ENCODE results near the gene BSPRY.
A peak's percentile ranks its signal among the peaks of the same experiment; 100 is the strongest.

Gene BSPRY
- total RNA-seq: 0.13 to 1.2 reads per million in 2 donors

- DNase-seq: peak in 3 of 5 experiments; percentile 11 to 66 (median 31)
These were observed at the start of gene BSPRY for GRCh38 chr9:113349445-113350094. BSPRY (plus strand) TSS chr9:113349541; CDS start chr9:113349580, 39 bp downstream.

- DNase-seq: no peak
These were observed 49.5 kb upstream of the BSPRY start for GRCh38 chr9:113299800-113300292.

DNA sequence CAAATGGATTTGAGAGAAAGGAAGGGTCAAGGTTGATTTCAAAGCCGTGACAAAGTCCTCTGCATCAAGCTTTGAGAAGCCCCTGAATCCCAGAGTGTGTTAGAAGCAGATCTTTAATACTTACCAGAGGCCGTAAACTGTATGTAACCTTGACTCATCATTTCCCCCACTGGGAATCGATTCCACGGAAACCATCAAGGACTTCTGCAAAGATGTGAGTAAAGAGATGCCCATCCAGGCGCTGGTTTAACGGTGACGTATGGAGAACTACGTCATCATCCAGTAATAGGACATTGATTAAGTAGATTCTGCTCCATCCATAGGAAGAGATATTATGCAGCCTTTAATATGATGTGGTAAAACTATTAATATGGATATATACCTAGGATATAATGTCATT, 47.8 kb upstream of the BSPRY start:
- no peak for DNase-seq

- no peak for DNase-seq
These were observed 46.4 kb upstream of the BSPRY start, which contains the start of gene RNF183 for GRCh38 chr9:113302792-113303418. RNF183 (minus strand) TSS chr9:113303376; CDS start chr9:113298184, 5,192 bp downstream.

GRCh38 chr9:113306566-113306965, 42.8 kb upstream of the BSPRY start:
- DNase-seq: no peak

DNA sequence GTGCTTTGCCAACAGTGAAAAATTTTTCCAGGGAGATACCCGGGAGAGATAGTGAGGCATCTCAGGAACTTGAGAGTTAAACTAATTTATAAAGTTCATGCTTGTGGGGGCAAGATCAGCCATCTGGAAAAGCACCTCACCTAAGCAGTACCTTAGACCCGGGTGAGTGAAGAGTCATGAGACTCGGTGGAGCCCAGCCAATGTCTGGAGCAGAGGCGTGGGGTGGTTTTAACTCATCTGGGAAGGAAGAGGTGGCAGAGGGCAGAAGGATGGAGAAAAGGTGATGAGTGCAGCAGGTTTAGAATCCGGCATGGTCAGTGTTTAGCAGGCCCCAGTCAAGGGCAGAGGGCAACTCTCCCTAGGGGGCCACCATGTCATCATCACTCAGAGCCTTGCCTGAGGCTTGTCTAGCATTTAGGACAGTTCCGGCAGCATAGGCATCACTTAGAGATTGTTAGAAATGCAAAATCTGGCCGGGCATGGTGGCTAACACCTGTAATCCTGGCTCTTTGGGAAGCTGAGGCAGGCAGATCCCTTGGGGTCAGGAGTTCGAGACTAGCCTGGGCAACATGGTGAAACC, 41.9 kb upstream of the BSPRY start:
- DNase-seq: no peak

- peak in 2 of 5 experiments; percentile 3 to 56 for DNase-seq
These were observed 40.0 kb upstream of the BSPRY start for GRCh38 chr9:113309204-113309813.

GRCh38 chr9:113310538-113310937, 38.8 kb upstream of the BSPRY start:
- DNase-seq: peak in 1 of 5 experiments; percentile 38

- no peak for DNase-seq
These were observed 37.4 kb upstream of the BSPRY start for GRCh38 chr9:113311961-113312360.

GRCh38 chr9:113313261-113313660, 36.1 kb upstream of the BSPRY start:
- DNase-seq: no peak

- no peak for DNase-seq
These were observed 34.1 kb upstream of the BSPRY start for GRCh38 chr9:113315231-113315630.

GRCh38 chr9:113316030-113316429, 33.3 kb upstream of the BSPRY start:
- no peak for DNase-seq

- DNase-seq: no peak
These were observed 31.6 kb upstream of the BSPRY start for GRCh38 chr9:113317777-113318176.

DNA sequence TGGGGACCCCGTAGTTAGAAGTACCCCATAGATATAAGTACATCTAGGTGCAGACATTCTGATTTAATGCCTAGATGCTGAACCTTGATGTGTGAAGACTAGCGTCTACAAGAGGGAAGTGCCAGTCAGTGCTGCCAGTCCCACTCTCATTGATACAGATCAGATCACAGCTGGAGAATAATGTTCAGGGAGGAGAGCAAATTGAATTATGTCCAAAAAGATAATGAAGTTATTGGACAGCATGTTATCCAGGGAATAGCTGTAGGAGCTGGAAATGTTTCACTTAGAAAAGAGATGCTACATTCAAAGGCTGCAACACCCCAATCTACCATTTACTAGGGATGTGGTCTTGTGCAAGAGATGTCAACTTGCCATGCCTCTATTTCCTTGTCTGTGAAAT, 30.3 kb upstream of the BSPRY start:
- no peak for DNase-seq

- no peak for DNase-seq
These were observed 29.3 kb upstream of the BSPRY start for GRCh38 chr9:113320051-113320450.

DNA sequence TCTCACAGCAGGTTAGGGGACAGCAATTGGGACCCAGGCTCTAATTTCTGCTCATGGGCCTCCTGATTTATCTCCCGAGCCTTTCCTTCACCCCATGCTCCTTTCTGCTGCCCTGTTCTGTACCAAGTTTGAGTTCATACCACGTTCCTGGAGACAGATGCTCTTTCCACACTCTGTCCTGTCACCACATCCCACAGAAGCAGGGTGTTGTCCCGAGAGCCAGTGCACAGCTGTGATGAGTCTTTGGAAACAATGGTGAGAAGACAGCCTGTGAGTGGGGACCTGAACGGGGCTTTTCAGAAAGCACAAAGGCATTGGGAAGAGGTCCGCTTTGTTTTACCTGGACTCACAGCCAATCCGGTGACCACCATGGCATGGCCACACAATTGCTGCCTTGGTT, 26.7 kb upstream of the BSPRY start:
- DNase-seq: no peak

GRCh38 chr9:113326230-113326629, 23.1 kb upstream of the BSPRY start:
- no peak for DNase-seq

DNA sequence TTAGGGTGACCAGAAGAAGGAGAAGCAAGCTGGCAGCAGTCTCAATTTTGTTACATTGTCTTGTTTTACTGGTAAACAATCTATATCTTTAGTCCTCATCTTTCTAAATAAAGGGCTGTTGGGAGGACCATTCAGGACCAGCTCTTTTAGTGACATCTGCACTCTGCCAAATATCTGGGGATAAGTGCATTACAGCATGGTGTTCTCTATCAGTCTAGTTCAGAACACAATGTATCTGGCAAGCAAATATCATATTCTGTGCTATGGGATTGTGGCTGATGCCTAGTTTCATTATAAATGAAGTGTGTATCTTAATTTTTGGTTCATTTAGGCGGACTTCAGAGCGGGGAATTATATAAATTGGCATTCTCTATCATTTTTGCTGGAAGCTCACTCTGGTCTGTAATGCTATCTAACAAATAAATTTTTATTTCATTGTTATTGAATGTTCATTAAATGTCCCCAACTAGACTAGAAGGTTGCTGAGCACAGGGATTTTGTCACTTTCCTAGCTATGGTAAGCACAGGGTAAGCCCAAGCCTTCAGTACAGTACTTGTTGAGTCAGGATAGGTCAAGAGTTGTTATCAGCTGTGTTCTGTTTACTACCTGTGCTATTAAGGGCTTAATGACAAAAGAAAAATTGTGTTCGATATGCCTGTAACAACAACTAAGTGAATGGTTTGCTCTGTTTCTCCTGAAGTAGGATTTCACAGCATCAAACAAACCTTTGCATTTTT, 21.1 kb upstream of the BSPRY start:
- no peak for DNase-seq

- no peak for DNase-seq
These were observed 17.6 kb upstream of the BSPRY start for GRCh38 chr9:113331780-113332179.

GRCh38 chr9:113337714-113338113, 11.6 kb upstream of the BSPRY start:
- DNase-seq: no peak

DNA sequence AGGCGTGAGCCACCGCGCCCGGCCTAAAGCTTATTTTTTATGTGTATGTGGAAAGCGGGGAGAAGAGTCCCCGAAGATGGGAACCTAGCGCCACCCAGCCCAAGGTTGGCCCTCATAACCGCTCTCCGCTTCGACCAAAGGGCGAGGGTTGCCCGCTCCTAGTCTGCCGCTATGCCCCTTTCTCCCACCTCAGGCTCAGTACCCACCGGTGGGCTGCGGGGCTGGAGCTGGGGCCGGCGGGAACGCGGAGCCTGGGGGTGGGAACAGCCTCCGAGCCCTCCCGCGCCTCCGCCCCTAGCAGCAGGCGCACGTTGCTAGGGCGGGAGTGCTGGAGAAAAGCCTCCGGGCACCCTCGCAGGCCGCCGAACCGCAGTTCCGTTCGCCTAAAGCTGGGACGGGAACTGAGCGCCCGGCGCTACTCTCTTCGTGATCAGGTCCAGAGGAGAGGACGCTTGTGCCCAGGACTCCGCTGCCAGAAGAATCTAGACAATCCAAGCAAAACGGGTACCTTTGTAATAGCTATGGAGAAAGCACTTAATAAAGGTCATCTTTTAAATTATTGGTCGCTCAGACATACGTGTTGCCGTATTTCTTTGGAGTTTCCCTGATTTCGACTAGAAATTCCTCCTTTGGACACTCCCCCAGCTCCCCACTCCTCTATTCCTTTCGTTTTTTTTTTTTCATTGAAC, 9.2 kb upstream of the BSPRY start, which contains the start of gene WDR31:
Gene WDR31, minus strand, starts transcription at position 265 of the 689 bp plus-strand sequence. CDS start 8,253 bp downstream, outside the sequence.
- DNase-seq: peak; percentile 45 to 87 (median 59)
